ENCODE measurements around the gene CABP4. TPM values are rescaled to one million over a fixed set of nuclear protein-coding genes. Genes with fewer than 3 reads are reported as not detected.

CABP4 gene
- total RNA-seq, 1 experiment from 2014 or later = 2.5 TPM

- 0 out of 2 replicates have a peak, but pooled peaks cover 5% of the 10 kb centered on the region for H4K20me1 ChIP-seq (ENCODE audit: insufficient read depth)
- H3K9me2 ChIP-seq (ENCODE audit: insufficient read depth) = no peaks in the 10 kb centered on the region
- no peak overlapping the region for H3K27ac ChIP-seq
- H3F3A ChIP-seq (ENCODE audit: insufficient read depth, low read depth) = peaks cover 23% of the 10 kb centered on the region; the same call in 1 of the 2 replicates
- H2AFZ ChIP-seq = no peak overlapping the region
- no peaks in the 10 kb centered on the region for H3K9me3 ChIP-seq (ENCODE audit: insufficient read depth, low read depth)
- intact Hi-C loops (cut with micrococcal nuclease; ENCODE audit: unreplicated experiment) = no loop called here
- H3K4me3 ChIP-seq = no peak overlapping the region
- no peaks in the 10 kb centered on the region for H3K4me1 ChIP-seq (replicated peaks; ENCODE audit: insufficient read depth)
- no peaks in the 10 kb centered on the region for H3K79me2 ChIP-seq (ENCODE audit: low read depth)
- no peak for TF ChIP-seq CTCF (conservative IDR thresholded peaks at IDR 0.05)
- no peak for TF ChIP-seq EZH2 (IDR thresholded peaks at IDR 0.05; ENCODE audit: low read depth)
- H3K27me3 ChIP-seq (ENCODE audit: insufficient read depth, low read depth) = no peaks in the 10 kb centered on the region
- CTCF ChIA-PET = no interaction called here
- BruUV-seq (replicated peaks) = no TSS peak
- no peaks in the 10 kb centered on the region for H3K36me3 ChIP-seq (ENCODE audit: low read depth)
- no peak overlapping the region for H3K4me2 ChIP-seq
- POLR2A ChIA-PET (ENCODE audit: unreplicated experiment) = no interaction called here
- DNase-seq = no peak
Measured at GRCh38 chr11:67492801-67493547, 37.8 kb downstream of the CABP4 start.

GRCh38 chr11:67493548-67494370 is 38.6 kb downstream of the CABP4 start:
- CTCF ChIA-PET = no interaction called here
- H3K9me2 ChIP-seq (ENCODE audit: insufficient read depth) = no peaks in the 10 kb centered on the region
- H3K27ac ChIP-seq = no peak overlapping the region
- peaks cover 23% of the 10 kb centered on the region; the same call in 1 of the 2 replicates for H3F3A ChIP-seq (ENCODE audit: insufficient read depth, low read depth)
- H3K9me3 ChIP-seq (ENCODE audit: insufficient read depth, low read depth) = no peaks in the 10 kb centered on the region
- POLR2A ChIA-PET (ENCODE audit: unreplicated experiment) = no interaction called here
- no peak for TF ChIP-seq CTCF (conservative IDR thresholded peaks at IDR 0.05)
- TF ChIP-seq EZH2 (IDR thresholded peaks at IDR 0.05; ENCODE audit: low read depth) = no peak
- intact Hi-C loops (cut with micrococcal nuclease; ENCODE audit: unreplicated experiment) = no loop called here
- H4K20me1 ChIP-seq (ENCODE audit: insufficient read depth) = 0 out of 2 replicates have a peak, but pooled peaks cover 5% of the 10 kb centered on the region
- no peak overlapping the region for H3K4me2 ChIP-seq
- no peak overlapping the region for H3K4me3 ChIP-seq
- DNase-seq = no peak
- no peak overlapping the region for H2AFZ ChIP-seq
- H3K27me3 ChIP-seq (ENCODE audit: insufficient read depth, low read depth) = no peaks in the 10 kb centered on the region
- BruUV-seq (replicated peaks) = no TSS peak
- H3K79me2 ChIP-seq (ENCODE audit: low read depth) = no peaks in the 10 kb centered on the region
- H3K36me3 ChIP-seq (ENCODE audit: low read depth) = no peaks in the 10 kb centered on the region; the same call in 1 of the 2 replicates
- no peaks in the 10 kb centered on the region for H3K4me1 ChIP-seq (replicated peaks; ENCODE audit: insufficient read depth)

GRCh38 chr11:67494371-67495233 is 39.4 kb downstream of the CABP4 start:
- Histone ChIP-seq H3F3A (ENCODE audit: insufficient read depth, low read depth) (peaks cover 21% of the 10 kb centered on the region; the same call in 1 of the 2 replicates), H3K4me2 (no peak overlapping the region), H3K9me2 (ENCODE audit: insufficient read depth) (no peaks in the 10 kb centered on the region), H2AFZ (no peak overlapping the region), H3K79me2 (ENCODE audit: low read depth) (no peaks in the 10 kb centered on the region), H3K27ac (no peak overlapping the region), H3K4me1 (replicated peaks; ENCODE audit: insufficient read depth) (no peaks in the 10 kb centered on the region), H4K20me1 (ENCODE audit: insufficient read depth) (0 out of 2 replicates have a peak, but pooled peaks cover 5% of the 10 kb centered on the region), H3K4me3 (no peak overlapping the region), H3K27me3 (ENCODE audit: insufficient read depth, low read depth) (no peaks in the 10 kb centered on the region), H3K9me3 (ENCODE audit: insufficient read depth, low read depth) (no peaks in the 10 kb centered on the region), H3K36me3 (ENCODE audit: low read depth) (no peaks in the 10 kb centered on the region; the same call in 1 of the 2 replicates)
- intact Hi-C loops (cut with micrococcal nuclease; ENCODE audit: unreplicated experiment) = no loop called here
- CTCF ChIA-PET = no interaction called here
- TF ChIP-seq CTCF (conservative IDR thresholded peaks at IDR 0.05) (no peak), EZH2 (IDR thresholded peaks at IDR 0.05; ENCODE audit: low read depth) (no peak)
- POLR2A ChIA-PET (ENCODE audit: unreplicated experiment) = interaction anchor here (0.5 kb wide), 1 partner anchor 121 kb away, joined by 8 read pairs; the partner anchor contains the start of gene CLCF1
- no TSS peak for BruUV-seq (replicated peaks)
- no peak for DNase-seq
